Colonic mucosa (tissue), 4 donors: ENCODE data around the gene NKX6-2. TPM values are rescaled to one million over a fixed set of nuclear protein-coding genes. Genes with fewer than 3 reads are reported as not detected.

ENCODE experiments used
- DNase-seq: peaks from one replicate; pipeline ENCODE4 v3.0.0-alpha.2; 2020
- H3K27ac ChIP-seq: fragments of 200-600 bp; one replicate; pipeline ENCODE4 v1.8.0; 2021
- H3K27me3 ChIP-seq: fragments of 200-600 bp; one replicate; pipeline ENCODE4 v1.8.0; 2021
- H3K36me3 ChIP-seq: fragments of 200-600 bp; one replicate; pipeline ENCODE4 v1.8.0; 2021
- H3K4me1 ChIP-seq: fragments of 200-600 bp; one replicate; pipeline ENCODE4 v1.8.0; 2021; ENCODE audit warnings: mild to moderate bottlenecking
- H3K4me3 ChIP-seq: fragments of 200-600 bp; one replicate; pipeline ENCODE4 v1.8.0; 2021
- H3K9ac ChIP-seq, 2 donors: one replicate each; pipeline ENCODE4 v1.7.0; 2013; ENCODE audit warnings: control low read depth in 2 of 2, low read depth in 2 of 2, low read length in 2 of 2
- H3K9me3 ChIP-seq: fragments of 200-600 bp; one replicate; pipeline ENCODE4 v1.8.0; 2021
- intact Hi-C: fragments of 100-400 bp; cut with DNase I; formaldehyde crosslinking; loops from one replicate; pipeline ENCODE4 v1.14.1; 2022
- total RNA-seq, 2 donors: library from RNA; stranded (reverse); fragmentation: NEBNext Ultra II Directional in 1 of 2; extraction: Animal tissue kit (Norgen Biotek cat#: 25700) in 1 of 2; gene quantifications; one replicate each; pipeline ENCODE4 v1.2.1, GENCODE V29; 2021
- TF ChIP-seq, protein P1 (sequence below): fragments of 200-600 bp; IDR thresholded peaks from one replicate; pipeline ENCODE4 v1.8.0; 2022; ENCODE audit warnings: antibody characterized with exemption, mild to moderate bottlenecking
- donor health status: healthy.
- donor health status: DM: no; HTN: no; CAD: no.
- donor health status: DM: no; HTN: no; CAD: no.

The NKX6-2 gene
- total RNA-seq, 2 donors from 2014 or later: not detected

DNA sequence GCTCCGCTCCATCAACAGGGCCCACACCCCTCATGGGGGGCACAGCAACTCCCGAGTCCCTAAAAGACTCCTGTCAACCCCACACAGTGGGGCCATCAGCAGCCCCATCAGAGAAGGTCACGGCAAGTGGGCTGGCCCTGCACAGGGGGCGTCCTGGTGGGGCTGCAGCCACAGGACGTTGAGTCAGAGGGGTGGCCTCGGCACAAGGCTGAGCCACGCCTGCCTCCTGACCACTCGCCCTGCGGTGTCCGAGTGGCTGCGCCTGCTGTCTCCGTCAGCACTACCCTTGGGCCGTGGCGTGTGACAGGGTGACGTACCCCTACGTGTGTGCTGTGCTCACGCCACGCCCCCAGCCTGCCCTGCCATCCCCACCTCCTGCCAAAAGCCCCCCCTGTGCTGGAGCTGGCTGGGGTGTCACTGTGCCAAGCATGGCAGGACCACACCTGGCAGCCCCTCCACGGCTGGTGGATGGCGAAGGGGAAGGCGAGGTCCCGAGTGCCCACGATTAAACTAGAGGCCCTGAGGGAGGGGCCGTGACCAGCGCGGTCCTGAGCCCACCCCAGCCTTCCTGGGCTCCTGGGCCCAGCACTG is 26.0 kb upstream of the NKX6-2 start:
- Histone ChIP-seq H3K4me3 (no peak overlapping the region), H3K27me3 (no peaks in the 10 kb centered on the region)
- TF ChIP-seq, protein P1, sequence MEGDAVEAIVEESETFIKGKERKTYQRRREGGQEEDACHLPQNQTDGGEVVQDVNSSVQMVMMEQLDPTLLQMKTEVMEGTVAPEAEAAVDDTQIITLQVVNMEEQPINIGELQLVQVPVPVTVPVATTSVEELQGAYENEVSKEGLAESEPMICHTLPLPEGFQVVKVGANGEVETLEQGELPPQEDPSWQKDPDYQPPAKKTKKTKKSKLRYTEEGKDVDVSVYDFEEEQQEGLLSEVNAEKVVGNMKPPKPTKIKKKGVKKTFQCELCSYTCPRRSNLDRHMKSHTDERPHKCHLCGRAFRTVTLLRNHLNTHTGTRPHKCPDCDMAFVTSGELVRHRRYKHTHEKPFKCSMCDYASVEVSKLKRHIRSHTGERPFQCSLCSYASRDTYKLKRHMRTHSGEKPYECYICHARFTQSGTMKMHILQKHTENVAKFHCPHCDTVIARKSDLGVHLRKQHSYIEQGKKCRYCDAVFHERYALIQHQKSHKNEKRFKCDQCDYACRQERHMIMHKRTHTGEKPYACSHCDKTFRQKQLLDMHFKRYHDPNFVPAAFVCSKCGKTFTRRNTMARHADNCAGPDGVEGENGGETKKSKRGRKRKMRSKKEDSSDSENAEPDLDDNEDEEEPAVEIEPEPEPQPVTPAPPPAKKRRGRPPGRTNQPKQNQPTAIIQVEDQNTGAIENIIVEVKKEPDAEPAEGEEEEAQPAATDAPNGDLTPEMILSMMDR: no peak

DNA sequence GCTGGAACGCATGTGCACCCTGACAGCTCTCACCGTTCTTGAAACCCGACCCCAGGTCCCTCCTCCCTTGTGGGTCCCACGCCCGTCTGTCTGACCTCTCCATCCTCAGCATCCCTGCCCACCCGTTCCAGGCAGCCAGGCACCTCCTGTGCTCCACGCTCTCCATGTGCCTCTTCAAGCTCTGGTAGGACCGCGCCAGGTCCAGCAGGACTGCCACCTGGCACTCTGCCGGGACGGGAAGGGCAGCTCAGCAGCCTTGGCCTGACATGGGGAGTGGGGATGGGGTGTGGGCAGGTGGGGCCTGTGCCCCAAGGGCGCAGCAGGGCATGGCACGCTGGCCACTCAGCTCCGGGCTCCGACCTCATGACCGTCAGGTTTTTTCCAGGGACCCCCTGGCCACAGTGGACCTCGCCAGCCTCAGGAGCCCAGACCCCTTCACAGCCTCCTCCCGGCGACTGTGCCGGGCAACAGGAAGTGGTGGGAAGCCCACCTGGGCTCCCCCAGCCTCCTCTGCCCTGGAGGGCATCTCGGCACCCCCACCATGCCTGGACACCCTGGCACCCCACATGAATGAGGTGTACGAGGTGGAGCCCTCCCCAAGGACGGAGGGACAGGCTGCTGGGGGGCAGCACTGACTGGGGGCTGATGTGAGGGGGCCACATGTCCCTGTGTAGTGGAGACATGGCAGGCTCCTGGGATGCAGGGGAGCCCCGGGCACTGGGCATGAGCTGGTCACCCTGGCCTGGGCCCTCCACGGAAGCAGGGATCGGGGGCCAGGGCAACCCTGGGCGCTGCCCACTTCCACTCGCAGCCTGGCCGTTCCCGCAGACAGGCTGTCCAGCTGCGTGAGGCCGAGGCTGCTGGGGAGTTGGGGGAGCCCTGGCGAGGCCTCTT is 25.1 kb upstream of the NKX6-2 start:
- Histone ChIP-seq H3K9ac (no peak overlapping the region), H3K27ac (no peak overlapping the region), H3K4me1 (no peaks in the 10 kb centered on the region), H3K36me3 (no peaks in the 10 kb centered on the region), H3K4me3 (no peak overlapping the region), H3K9me3 (no peaks in the 10 kb centered on the region), H3K27me3 (no peaks in the 10 kb centered on the region)
- intact Hi-C loops: no loop called here
- DNase-seq: no peak
- TF ChIP-seq, protein P1: no peak

More for the DNA sequence above, 26.0 kb upstream of the NKX6-2 start:
- H3K36me3 ChIP-seq: no peaks in the 10 kb centered on the region
- intact Hi-C loops: no loop called here
- no peak overlapping the region for H3K27ac ChIP-seq
- H3K9ac ChIP-seq: no peak overlapping the region
- H3K9me3 ChIP-seq: no peaks in the 10 kb centered on the region
- H3K4me1 ChIP-seq: no peaks in the 10 kb centered on the region
- no peak for DNase-seq

DNA sequence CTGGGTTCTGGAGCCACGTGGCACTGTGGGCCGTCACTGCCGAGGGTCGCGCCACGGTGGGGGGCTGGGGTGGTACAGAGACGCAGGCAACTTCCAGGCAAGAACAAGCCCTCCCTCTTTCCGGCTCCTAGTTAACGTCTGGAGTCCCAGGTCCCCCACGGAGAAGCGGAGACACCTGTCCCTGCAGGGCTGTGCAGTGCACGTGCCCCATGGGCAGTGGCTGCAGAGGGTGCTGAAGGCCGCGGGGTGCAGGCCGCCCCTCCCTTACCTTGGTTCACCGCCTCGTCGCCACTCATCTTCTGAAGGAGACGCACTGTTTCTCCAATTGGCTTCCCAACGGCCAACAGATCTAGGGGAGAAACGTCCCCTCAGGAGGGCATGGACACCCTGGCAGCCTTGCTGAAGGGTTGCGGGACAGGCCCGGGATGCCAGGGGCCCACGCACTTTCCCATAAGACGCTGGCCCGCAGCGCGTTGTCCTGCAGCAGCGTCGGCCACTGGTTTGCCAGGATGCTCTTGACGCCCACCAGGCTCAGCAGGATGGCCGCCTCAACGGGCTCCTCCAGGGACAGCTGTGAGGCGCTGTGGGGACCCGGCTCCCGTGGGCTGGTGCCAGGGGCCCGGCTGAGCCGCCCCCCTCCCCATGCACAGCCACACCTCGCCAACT is 24.3 kb upstream of the NKX6-2 start:
- no peaks in the 10 kb centered on the region for H3K9me3 ChIP-seq
- no peak overlapping the region for H3K27ac ChIP-seq
- no peaks in the 10 kb centered on the region for H3K27me3 ChIP-seq
- intact Hi-C loops: no loop called here
- H3K4me1 ChIP-seq: no peaks in the 10 kb centered on the region
- TF ChIP-seq, protein P1: no peak
- no peaks in the 10 kb centered on the region for H3K36me3 ChIP-seq
- no peak overlapping the region for H3K9ac ChIP-seq
- no peak for DNase-seq
- H3K4me3 ChIP-seq: no peak overlapping the region

DNA sequence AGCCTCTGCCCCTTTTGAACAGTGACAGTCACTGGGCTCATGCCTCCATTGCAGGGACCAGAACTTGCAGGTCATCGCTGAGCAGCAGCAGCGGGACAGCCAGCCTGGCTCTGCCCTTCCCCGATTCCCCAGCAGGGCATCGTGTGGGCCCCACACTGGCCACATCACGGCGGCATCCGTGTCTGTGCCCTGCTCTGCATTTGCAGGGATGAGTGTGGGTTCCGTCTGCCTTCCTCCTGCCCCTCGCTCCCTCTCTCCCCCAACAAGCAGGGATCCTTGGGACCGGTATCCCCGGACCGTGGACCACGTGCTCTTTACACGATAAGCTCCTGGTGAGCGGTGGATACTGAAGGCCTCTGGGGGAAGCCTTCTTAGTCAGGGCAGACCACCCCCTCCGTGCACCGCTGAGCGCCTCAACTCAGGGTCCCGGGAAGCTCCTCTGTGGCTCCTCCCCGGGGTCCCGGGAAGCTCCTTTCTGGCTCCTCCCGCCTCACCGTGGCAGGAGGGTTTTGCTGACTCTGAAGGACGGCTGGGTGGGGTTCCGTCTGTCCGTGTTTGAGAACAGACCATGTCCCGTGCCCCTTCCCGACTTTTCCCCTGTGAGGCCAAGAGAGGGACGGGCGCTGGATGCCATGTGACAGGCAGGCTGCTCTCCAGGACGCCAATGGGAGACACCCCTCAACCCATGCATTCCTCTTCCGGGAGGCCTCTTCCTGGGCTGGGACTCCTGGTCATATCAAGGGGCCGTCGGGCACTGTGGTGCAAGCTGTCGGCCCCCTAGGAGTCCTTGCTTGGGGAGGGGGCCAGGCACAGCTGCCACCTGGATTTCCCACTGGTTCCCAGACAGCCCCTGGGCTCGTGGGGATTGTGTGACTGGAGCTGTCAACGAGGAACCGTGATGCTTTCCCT is 23.5 kb upstream of the NKX6-2 start:
- no peaks in the 10 kb centered on the region for H3K36me3 ChIP-seq
- H3K4me1 ChIP-seq: no peaks in the 10 kb centered on the region
- H3K9ac ChIP-seq: no peak overlapping the region
- no peak for DNase-seq
- H3K9me3 ChIP-seq: no peaks in the 10 kb centered on the region
- H3K4me3 ChIP-seq: no peak overlapping the region
- H3K27ac ChIP-seq: no peak overlapping the region
- intact Hi-C loops: no loop called here
- TF ChIP-seq, protein P1: no peak
- H3K27me3 ChIP-seq: no peaks in the 10 kb centered on the region
